GM12878 (cell line): ENCODE data around the gene ZKSCAN1. TPM values are rescaled to one million over a fixed set of nuclear protein-coding genes. Genes with fewer than 3 reads are reported as not detected.
A peak's percentile ranks its signal among the peaks of the same experiment; 100 is the strongest.

Experiments used
- CEBPZ ChIP-seq: fragments of 150-350 bp; IDR thresholded peaks from 2 replicates; pipeline ENCODE4 v1.6.1; 2016; ENCODE audit warnings: low read depth, low read length
- CTCF ChIP-seq, 3 experiments: IDR thresholded peaks in 2 of 3; conservative IDR thresholded peaks in 1 of 3; 2 replicates each; pipeline ENCODE4 v1.5.1; 2011; ENCODE audit warnings: low read depth in 3 of 3, low read length in 3 of 3, mild to moderate bottlenecking in 3 of 3, control low read depth in 2 of 3, moderate library complexity in 2 of 3, inconsistent platforms in 1 of 3, mixed read lengths in 1 of 3; ENCODE audit not compliant: control insufficient read depth in 2 of 3, insufficient read depth in 1 of 3; ENCODE audit errors: extremely low read depth in 1 of 3
- E4F1 ChIP-seq: fragments of 450-650 bp; IDR thresholded peaks from 2 replicates; pipeline ENCODE4 v1.6.1; 2018; ENCODE audit warnings: borderline replicate concordance, mild to moderate bottlenecking; ENCODE audit not compliant: partially characterized antibody
- GABPA ChIP-seq: IDR thresholded peaks from 2 replicates; pipeline ENCODE4 v1.6.1; 2014; ENCODE audit warnings: antibody characterized with exemption, low read depth, mild to moderate bottlenecking, inconsistent platforms
- HSF1 ChIP-seq: fragments of 150-350 bp; IDR thresholded peaks from 2 replicates; pipeline ENCODE4 v1.6.1; 2014; ENCODE audit warnings: mild to moderate bottlenecking, low read depth, low read length
- MXI1 ChIP-seq: fragments of 150-350 bp; IDR thresholded peaks from 2 replicates; pipeline ENCODE4 v1.6.1; 2011; ENCODE audit warnings: low read depth, mild to moderate bottlenecking, inconsistent platforms, low read length, improper control_type of control experiment
- PAX5 ChIP-seq: IDR thresholded peaks from 2 replicates; pipeline ENCODE4 v1.6.1; 2011; ENCODE audit warnings: low read depth, low read length, borderline replicate concordance
- RAD21 ChIP-seq: IDR thresholded peaks from 2 replicates; pipeline ENCODE4 v1.6.1; 2011; ENCODE audit warnings: mild to moderate bottlenecking, low read depth, low read length, moderate library complexity; ENCODE audit not compliant: insufficient read depth
- RUNX3 ChIP-seq: IDR thresholded peaks from 2 replicates; pipeline ENCODE4 v1.6.1; 2012; ENCODE audit warnings: low read length, inconsistent platforms
- SMC3 ChIP-seq: IDR thresholded peaks from 2 replicates; pipeline ENCODE4 v1.6.1; 2011; ENCODE audit warnings: low read length, improper control_type of control experiment, borderline replicate concordance
- TBL1XR1 ChIP-seq: IDR thresholded peaks from 2 replicates; pipeline ENCODE4 v1.6.1; 2012; ENCODE audit warnings: low read depth, low read length, improper control_type of control experiment
- TCF12 ChIP-seq: IDR thresholded peaks from 2 replicates; pipeline ENCODE4 v1.6.1; 2011; ENCODE audit warnings: low read depth, mild to moderate bottlenecking, low read length
- ZBED1 ChIP-seq: IDR thresholded peaks from 2 replicates; pipeline ENCODE4 v1.6.1; 2016; ENCODE audit warnings: borderline replicate concordance
- ZNF207 ChIP-seq: fragments of 450-650 bp; IDR thresholded peaks from 2 replicates; pipeline ENCODE4 v1.6.1; 2014; ENCODE audit warnings: antibody characterized with exemption, mild to moderate bottlenecking, borderline replicate concordance
- polyA plus RNA-seq, 11 experiments: library from polyadenylated mRNA; depleted of rRNA in 4 of 11; unstranded in 6 of 11; stranded (reverse) in 5 of 11; fragments of >200 nt; fragmentation: Nextera tagmentation in 4 of 11; fragmentation: Illumina TruSeq in 1 of 11; extraction: Ambion mirVana in 4 of 11; extraction: Trizol in 1 of 11; gene quantifications; 1 replicate in 1 of 11; 2 replicates in 10 of 11; pipeline versions ENCODE4 v1.2.1 to v1.2.3, GENCODE V29; 2011 to 2016; ENCODE audit warnings: inconsistent platforms in 2 of 11, missing spikeins in 2 of 11, low read depth in 1 of 11
- total RNA-seq, 4 experiments: library from RNA; depleted of rRNA in 3 of 4; stranded (reverse); fragments of >200 nt in 3 of 4; fragmentation: Illumina TruSeq in 1 of 4; extraction: Trizol in 1 of 4; gene quantifications; 2 replicates each; pipeline versions ENCODE4 v1.2.1 to v1.2.3, GENCODE V29; 2013 to 2021
- TF ChIP-seq, protein P1 (sequence below): fragments of 450-650 bp; IDR thresholded peaks from 2 replicates; pipeline ENCODE4 v1.6.1; 2017; ENCODE audit warnings: mild to moderate bottlenecking, moderate library complexity

ZKSCAN1 gene
- total and polyA plus RNA-seq, 10 of the 15 experiments (the other 5 are each of a cell fraction or from before 2014, with no cell fraction given), result 3.2 to 34.4 (median 18.1) TPM

DNA sequence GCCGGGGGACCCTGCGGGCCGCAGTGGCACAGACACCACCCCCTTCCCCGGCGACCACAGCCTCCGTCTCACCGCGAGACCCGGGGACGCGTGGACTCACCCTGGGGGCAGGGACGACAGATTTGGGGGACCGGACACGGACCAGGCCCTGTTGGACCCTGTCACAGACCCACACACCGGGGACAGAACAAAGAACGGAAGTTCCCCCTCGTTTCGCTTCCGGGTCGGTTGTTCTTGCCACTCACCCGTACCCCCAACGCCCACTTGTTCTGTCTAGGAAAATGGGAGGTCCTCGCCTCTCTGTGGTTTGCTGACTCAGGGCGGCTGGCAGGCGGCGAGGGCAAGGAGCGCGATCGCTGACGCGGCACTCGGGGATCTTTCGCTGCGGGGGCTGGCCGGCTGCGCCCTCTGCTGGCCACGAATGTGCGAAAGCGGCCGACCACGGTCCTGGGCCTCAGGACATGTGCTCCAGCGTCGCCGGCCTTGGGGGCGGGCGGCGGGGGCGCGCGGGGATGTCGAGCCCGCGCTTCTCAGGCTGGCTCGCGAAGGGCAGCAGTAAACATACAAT lies 66.2 kb downstream of the ZKSCAN1 start, which contains the start of gene ZNF3 (continued):
- TF ChIP-seq E4F1 (no peak), SMC3 (peak; percentile 71), RUNX3 (peak; percentile 92), RAD21 (peak; percentile 66), TBL1XR1 (peak; percentile 77; the same call in 1 of the 2 replicates), CTCF (IDR thresholded peaks at IDR 0.05 in 2 of 3, conservative IDR thresholded peaks at IDR 0.05 in 1 of 3; ENCODE audit: control insufficient read depth in 2 of 3, extremely low read depth in 1 of 3, insufficient read depth in 1 of 3, low read depth in 3 of 3, low read length in 3 of 3) (peak; percentile 84 to 97 (median 89); a peak in 5 of 6 replicates), CEBPZ (no peak), PAX5 (peak; percentile 74; the same call in 1 of the 2 replicates), ZBED1 (peak; percentile 48; the same call in 1 of the 2 replicates), TCF12 (peak; percentile 69), ZNF207 (peak; percentile 30; the same call in 1 of the 2 replicates), GABPA (peak; percentile 98), MXI1 (peak; percentile 95), HSF1 (no peak)
- TF ChIP-seq, protein P1, sequence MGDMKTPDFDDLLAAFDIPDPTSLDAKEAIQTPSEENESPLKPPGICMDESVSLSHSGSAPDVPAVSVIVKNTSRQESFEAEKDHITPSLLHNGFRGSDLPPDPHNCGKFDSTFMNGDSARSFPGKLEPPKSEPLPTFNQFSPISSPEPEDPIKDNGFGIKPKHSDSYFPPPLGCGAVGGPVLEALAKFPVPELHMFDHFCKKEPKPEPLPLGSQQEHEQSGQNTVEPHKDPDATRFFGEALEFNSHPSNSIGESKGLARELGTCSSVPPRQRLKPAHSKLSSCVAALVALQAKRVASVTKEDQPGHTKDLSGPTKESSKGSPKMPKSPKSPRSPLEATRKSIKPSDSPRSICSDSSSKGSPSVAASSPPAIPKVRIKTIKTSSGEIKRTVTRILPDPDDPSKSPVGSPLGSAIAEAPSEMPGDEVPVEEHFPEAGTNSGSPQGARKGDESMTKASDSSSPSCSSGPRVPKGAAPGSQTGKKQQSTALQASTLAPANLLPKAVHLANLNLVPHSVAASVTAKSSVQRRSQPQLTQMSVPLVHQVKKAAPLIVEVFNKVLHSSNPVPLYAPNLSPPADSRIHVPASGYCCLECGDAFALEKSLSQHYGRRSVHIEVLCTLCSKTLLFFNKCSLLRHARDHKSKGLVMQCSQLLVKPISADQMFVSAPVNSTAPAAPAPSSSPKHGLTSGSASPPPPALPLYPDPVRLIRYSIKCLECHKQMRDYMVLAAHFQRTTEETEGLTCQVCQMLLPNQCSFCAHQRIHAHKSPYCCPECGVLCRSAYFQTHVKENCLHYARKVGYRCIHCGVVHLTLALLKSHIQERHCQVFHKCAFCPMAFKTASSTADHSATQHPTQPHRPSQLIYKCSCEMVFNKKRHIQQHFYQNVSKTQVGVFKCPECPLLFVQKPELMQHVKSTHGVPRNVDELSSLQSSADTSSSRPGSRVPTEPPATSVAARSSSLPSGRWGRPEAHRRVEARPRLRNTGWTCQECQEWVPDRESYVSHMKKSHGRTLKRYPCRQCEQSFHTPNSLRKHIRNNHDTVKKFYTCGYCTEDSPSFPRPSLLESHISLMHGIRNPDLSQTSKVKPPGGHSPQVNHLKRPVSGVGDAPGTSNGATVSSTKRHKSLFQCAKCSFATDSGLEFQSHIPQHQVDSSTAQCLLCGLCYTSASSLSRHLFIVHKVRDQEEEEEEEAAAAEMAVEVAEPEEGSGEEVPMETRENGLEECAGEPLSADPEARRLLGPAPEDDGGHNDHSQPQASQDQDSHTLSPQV, result peak; percentile 78; the same call in 1 of the 2 replicates
